ENCODE data around the gene IGBP1.
"Not testable (repeated sequence)": the region's sequence is repeated elsewhere in the genome, so short reads cannot be mapped to it uniquely, and the experiment has no call there.

Gene IGBP1

GRCh38 chrX:70133303-70134115, at the start of gene IGBP1:
Gene IGBP1 (plus strand): TSS chrX:70133447. CDS start chrX:70133948, 501 bp downstream.
- DNase-seq: peak; percentile 93

- no peak for DNase-seq
These were observed 48.5 kb upstream of the IGBP1 start for GRCh38 chrX:70084592-70085240.

GRCh38 chrX:70087857-70088630, 45.2 kb upstream of the IGBP1 start:
- DNase-seq: no peak

- DNase-seq: no peak
These were observed 44.5 kb upstream of the IGBP1 start for GRCh38 chrX:70088751-70089150.

- DNase-seq: no peak
These were observed 43.5 kb upstream of the IGBP1 start for GRCh38 chrX:70089604-70090297.

GRCh38 chrX:70092247-70092646, 41.0 kb upstream of the IGBP1 start:
- no peak for DNase-seq

GRCh38 chrX:70096052-70096451, 37.2 kb upstream of the IGBP1 start:
- DNase-seq: no peak

GRCh38 chrX:70105229-70105628, 28.0 kb upstream of the IGBP1 start:
- DNase-seq: no peak

GRCh38 chrX:70111436-70112026, 21.7 kb upstream of the IGBP1 start:
- DNase-seq: not testable (repeated sequence)

GRCh38 chrX:70117738-70118137, 15.5 kb upstream of the IGBP1 start:
- no peak for DNase-seq

GRCh38 chrX:70123014-70123413, 10.2 kb upstream of the IGBP1 start:
- not testable (repeated sequence) for DNase-seq

- DNase-seq: no peak
These were observed 8.6 kb upstream of the IGBP1 start for GRCh38 chrX:70124678-70125077.

- no peak for DNase-seq
These were observed 5.2 kb upstream of the IGBP1 start for GRCh38 chrX:70128071-70128470.

GRCh38 chrX:70129816-70130215, 3.4 kb upstream of the IGBP1 start:
- DNase-seq: no peak

- no peak for DNase-seq
These were observed 1.0 kb upstream of the IGBP1 start for GRCh38 chrX:70132224-70132623.

GRCh38 chrX:70132877-70133302, 357 bp upstream of the IGBP1 start:
- no peak for DNase-seq

- no peak for DNase-seq
These were observed 850 bp downstream of the IGBP1 start for GRCh38 chrX:70134116-70134477.

- DNase-seq: no peak
These were observed 5.4 kb downstream of the IGBP1 start for GRCh38 chrX:70138622-70139021.

- DNase-seq: no peak
These were observed 6.5 kb downstream of the IGBP1 start for GRCh38 chrX:70139736-70140135.

- no peak for DNase-seq
These were observed 8.1 kb downstream of the IGBP1 start for GRCh38 chrX:70141373-70141772.

- peak; percentile 61 for DNase-seq
These were observed 33.6 kb downstream of the IGBP1 start for GRCh38 chrX:70166601-70167590.
